ENCODE results near the gene FOXO3.

The FOXO3 gene

DNA sequence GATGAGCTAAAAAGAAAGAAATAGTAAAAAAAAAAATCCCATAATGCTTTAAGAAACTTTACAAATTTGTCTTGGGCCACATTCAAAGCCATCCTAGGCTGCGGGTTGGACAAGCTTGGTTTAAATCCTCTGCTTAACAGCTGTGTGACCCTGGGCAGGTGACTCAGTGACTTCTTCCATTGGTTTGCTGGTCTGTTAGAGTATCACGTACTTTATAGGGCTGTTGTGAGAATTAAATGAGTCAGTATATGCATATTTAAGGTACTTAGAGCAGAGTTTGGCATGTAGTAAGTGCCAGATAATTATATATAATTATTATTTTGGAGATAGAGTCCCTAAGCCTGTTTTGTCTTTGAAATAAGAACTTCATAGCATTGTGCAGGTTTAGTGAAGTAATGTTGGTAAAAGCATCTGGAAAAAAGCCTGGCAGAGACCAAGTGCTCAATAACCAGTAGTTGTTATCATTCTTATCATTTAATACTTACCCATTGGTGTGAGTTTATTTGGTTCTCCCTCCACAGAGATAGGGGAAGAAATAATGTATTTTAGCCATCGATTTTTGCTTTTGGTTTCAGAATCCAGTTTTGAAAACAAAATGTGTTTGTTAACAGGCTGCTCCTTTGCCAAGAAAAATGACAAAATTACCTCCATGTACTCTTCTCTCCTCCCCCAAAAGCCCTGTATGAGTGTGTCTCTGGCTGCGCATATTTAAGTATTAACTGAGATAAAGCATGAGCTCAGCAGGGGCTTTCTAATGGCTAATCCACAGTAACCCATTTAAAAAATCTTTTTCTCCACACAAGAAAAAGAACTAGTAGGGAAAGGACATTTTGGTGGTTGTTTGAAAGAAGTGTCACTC is 67.2 kb downstream of the FOXO3 start:
- H3K36me3 ChIP-seq (replicated peaks; ENCODE audit: low read depth, low read length): no peaks in the 10 kb centered on the region
- H2AFZ ChIP-seq (ENCODE audit: low read depth, low read length): no peak overlapping the region
- 0 out of 2 replicates have a peak, but pooled peaks cover 5% of the 10 kb centered on the region for H3K27me3 ChIP-seq (ENCODE audit: low read depth, low read length)
- H3K4me2 ChIP-seq (ENCODE audit: low read length): peak overlapping the region; percentile 17; the same call in 1 of the 2 replicates
- no peak overlapping the region for H3K9ac ChIP-seq (ENCODE audit: low read length)
- H4K20me1 ChIP-seq (ENCODE audit: insufficient read depth, low read length): no peaks in the 10 kb centered on the region; the same call in 1 of the 2 replicates
- H3K27ac ChIP-seq (ENCODE audit: low read length): no peak overlapping the region
- H3K9me3 ChIP-seq (ENCODE audit: insufficient read depth, low read length): no peaks in the 10 kb centered on the region
- TF ChIP-seq, protein P1, sequence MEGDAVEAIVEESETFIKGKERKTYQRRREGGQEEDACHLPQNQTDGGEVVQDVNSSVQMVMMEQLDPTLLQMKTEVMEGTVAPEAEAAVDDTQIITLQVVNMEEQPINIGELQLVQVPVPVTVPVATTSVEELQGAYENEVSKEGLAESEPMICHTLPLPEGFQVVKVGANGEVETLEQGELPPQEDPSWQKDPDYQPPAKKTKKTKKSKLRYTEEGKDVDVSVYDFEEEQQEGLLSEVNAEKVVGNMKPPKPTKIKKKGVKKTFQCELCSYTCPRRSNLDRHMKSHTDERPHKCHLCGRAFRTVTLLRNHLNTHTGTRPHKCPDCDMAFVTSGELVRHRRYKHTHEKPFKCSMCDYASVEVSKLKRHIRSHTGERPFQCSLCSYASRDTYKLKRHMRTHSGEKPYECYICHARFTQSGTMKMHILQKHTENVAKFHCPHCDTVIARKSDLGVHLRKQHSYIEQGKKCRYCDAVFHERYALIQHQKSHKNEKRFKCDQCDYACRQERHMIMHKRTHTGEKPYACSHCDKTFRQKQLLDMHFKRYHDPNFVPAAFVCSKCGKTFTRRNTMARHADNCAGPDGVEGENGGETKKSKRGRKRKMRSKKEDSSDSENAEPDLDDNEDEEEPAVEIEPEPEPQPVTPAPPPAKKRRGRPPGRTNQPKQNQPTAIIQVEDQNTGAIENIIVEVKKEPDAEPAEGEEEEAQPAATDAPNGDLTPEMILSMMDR (IDR thresholded peaks at IDR 0.05; ENCODE audit: low read depth, low read length): no peak
- TF ChIP-seq EZH2phosphoT487 (IDR thresholded peaks at IDR 0.05; ENCODE audit: low read depth): no peak
- no peaks in the 10 kb centered on the region for H3K79me2 ChIP-seq (ENCODE audit: low read length)
- H3K4me3 ChIP-seq (ENCODE audit: low read length): no peak overlapping the region
- peaks cover 15% of the 10 kb centered on the region for H3K4me1 ChIP-seq (ENCODE audit: low read length)

- no peaks in the 10 kb centered on the region for H3K9me3 ChIP-seq (ENCODE audit: insufficient read depth, low read length)
- H3K36me3 ChIP-seq (replicated peaks; ENCODE audit: low read depth, low read length): no peaks in the 10 kb centered on the region
- no peak overlapping the region for H3K4me3 ChIP-seq (ENCODE audit: low read length)
- H3K79me2 ChIP-seq (ENCODE audit: low read length): no peaks in the 10 kb centered on the region
- H3K4me1 ChIP-seq (ENCODE audit: low read length): peaks cover 15% of the 10 kb centered on the region
- TF ChIP-seq EZH2phosphoT487 (IDR thresholded peaks at IDR 0.05; ENCODE audit: low read depth): no peak
- TF ChIP-seq, protein P1 (IDR thresholded peaks at IDR 0.05; ENCODE audit: low read depth, low read length): no peak
- H3K27me3 ChIP-seq (ENCODE audit: low read depth, low read length): 0 out of 2 replicates have a peak, but pooled peaks cover 5% of the 10 kb centered on the region
- H4K20me1 ChIP-seq (ENCODE audit: insufficient read depth, low read length): no peaks in the 10 kb centered on the region; the same call in 1 of the 2 replicates
- H2AFZ ChIP-seq (ENCODE audit: low read depth, low read length): no peak overlapping the region
- H3K4me2 ChIP-seq (ENCODE audit: low read length): no peak overlapping the region
- no peak overlapping the region for H3K27ac ChIP-seq (ENCODE audit: low read length)
- no peak overlapping the region for H3K9ac ChIP-seq (ENCODE audit: low read length)
Observed at GRCh38 chr6:108630050-108630714, 69.5 kb downstream of the FOXO3 start.

DNA sequence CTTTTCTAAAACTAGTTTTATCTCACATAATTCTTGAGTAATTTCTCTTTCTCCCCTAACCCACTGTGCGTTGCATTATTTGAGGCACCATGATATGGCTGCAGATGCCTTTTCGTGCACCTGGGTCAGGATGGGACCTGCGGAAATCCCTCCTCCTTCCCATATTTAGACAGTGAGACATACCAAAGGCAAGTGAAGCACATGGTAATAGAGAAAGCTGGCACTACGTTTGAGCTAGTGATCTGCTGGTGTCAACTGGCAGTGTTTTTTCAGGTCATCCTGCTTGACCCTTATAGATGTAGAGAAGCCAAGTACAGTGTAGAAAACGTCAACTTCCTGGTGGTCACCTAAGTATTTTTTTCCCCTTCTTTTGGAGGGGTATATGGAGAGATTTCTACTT is 71.7 kb downstream of the FOXO3 start:
- Histone ChIP-seq H3K4me2 (ENCODE audit: low read length) (no peak overlapping the region), H3K79me2 (ENCODE audit: low read length) (no peaks in the 10 kb centered on the region), H3K9ac (ENCODE audit: low read length) (no peak overlapping the region), H3K27me3 (ENCODE audit: low read depth, low read length) (peaks cover 16% of the 10 kb centered on the region), H3K27ac (ENCODE audit: low read length) (no peak overlapping the region), H2AFZ (ENCODE audit: low read depth, low read length) (no peak overlapping the region), H3K9me3 (ENCODE audit: insufficient read depth, low read length) (no peaks in the 10 kb centered on the region), H3K4me1 (ENCODE audit: low read length) (peaks cover 16% of the 10 kb centered on the region), H3K36me3 (replicated peaks; ENCODE audit: low read depth, low read length) (no peaks in the 10 kb centered on the region), H4K20me1 (ENCODE audit: insufficient read depth, low read length) (peaks cover 8% of the 10 kb centered on the region; the same call in 1 of the 2 replicates), H3K4me3 (ENCODE audit: low read length) (no peak overlapping the region)
- TF ChIP-seq, protein P1 (IDR thresholded peaks at IDR 0.05; ENCODE audit: low read depth, low read length): no peak
- TF ChIP-seq EZH2phosphoT487 (IDR thresholded peaks at IDR 0.05; ENCODE audit: low read depth): no peak

GRCh38 chr6:108633436-108633835 is 72.7 kb downstream of the FOXO3 start:
- H3K4me2 ChIP-seq (ENCODE audit: low read length): no peak overlapping the region
- peaks cover 22% of the 10 kb centered on the region for H3K4me1 ChIP-seq (ENCODE audit: low read length)
- no peak overlapping the region for H3K4me3 ChIP-seq (ENCODE audit: low read length)
- H4K20me1 ChIP-seq (ENCODE audit: insufficient read depth, low read length): peaks cover 8% of the 10 kb centered on the region; the same call in 1 of the 2 replicates
- TF ChIP-seq, protein P1 (IDR thresholded peaks at IDR 0.05; ENCODE audit: low read depth, low read length): no peak
- no peak for TF ChIP-seq EZH2phosphoT487 (IDR thresholded peaks at IDR 0.05; ENCODE audit: low read depth)
- H2AFZ ChIP-seq (ENCODE audit: low read depth, low read length): no peak overlapping the region
- H3K27ac ChIP-seq (ENCODE audit: low read length): no peak overlapping the region
- peaks cover 16% of the 10 kb centered on the region for H3K27me3 ChIP-seq (ENCODE audit: low read depth, low read length)
- H3K36me3 ChIP-seq (replicated peaks; ENCODE audit: low read depth, low read length): no peaks in the 10 kb centered on the region
- H3K9me3 ChIP-seq (ENCODE audit: insufficient read depth, low read length): no peaks in the 10 kb centered on the region
- no peak overlapping the region for H3K9ac ChIP-seq (ENCODE audit: low read length)
- H3K79me2 ChIP-seq (ENCODE audit: low read length): no peaks in the 10 kb centered on the region

All from OCI-LY3 (cell line).